GM12864 (cell line): ENCODE measurements around the gene PPARA.
A peak's percentile ranks its signal among the peaks of the same experiment; 100 is the strongest.

Experiments
- DNase-seq: peaks from one replicate; pipeline ENCODE4 v3.0.0-alpha.2; 2011; ENCODE audit warnings: low read depth
- H3K4me3 ChIP-seq: 2 replicates; pipeline ENCODE4 v1.5.1; 2011; ENCODE audit warnings: mild to moderate bottlenecking, low read depth, low read length, control low read depth
- TF ChIP-seq, protein P1 (sequence below): IDR thresholded peaks from 2 replicates; pipeline ENCODE4 v1.5.1; 2011; ENCODE audit warnings: low read depth, mild to moderate bottlenecking, moderate library complexity, low read length, control low read depth, inconsistent platforms; ENCODE audit errors: missing control alignments

PPARA gene

DNA sequence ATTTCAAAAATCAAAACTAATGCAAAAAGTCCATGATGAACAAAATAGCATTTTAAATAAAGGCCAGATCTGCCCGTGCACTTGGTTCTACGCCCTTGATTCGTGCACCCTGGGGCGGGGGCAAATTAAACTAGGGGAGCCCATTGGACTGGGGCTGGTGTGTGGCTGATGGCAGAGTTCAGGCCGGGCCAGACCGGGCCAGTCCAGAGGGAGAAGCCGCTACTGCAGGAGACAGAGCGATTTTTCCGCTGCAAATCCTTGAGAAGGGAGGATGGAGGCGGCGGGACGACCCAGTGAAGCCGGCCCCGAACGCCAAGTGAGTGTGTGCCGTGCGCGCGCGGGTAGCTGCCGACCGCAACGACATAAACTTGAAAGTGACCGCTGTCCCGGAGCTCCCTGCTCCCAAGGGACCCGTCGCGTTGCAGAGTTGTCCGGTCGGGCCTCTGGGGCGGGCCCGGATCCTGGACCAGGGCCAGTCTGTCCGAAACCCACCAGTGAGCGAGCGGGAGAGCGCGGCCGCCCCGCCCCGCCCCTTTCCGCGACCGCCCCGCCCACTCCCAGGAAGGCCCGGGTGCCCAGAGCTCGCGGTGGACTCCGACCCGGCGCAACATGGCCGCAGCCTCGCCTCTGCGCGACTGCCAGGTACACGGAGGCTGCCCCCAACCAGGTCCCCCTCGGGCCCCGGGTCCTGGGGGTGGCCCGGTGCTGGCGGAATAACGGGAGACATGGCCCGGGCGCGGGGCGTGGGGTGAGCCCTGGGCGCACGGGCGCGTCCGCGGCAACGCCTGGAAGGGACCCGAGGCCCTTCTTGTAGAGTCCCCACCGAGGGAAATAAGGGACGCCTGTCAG, 117.3 kb downstream of the PPARA start, which contains the start of gene TTC38:
TSS of gene TTC38 (plus strand) at position 578 of the 849 bp plus-strand sequence. CDS start at position 610, 32 bp downstream.
- TF ChIP-seq, protein P1, sequence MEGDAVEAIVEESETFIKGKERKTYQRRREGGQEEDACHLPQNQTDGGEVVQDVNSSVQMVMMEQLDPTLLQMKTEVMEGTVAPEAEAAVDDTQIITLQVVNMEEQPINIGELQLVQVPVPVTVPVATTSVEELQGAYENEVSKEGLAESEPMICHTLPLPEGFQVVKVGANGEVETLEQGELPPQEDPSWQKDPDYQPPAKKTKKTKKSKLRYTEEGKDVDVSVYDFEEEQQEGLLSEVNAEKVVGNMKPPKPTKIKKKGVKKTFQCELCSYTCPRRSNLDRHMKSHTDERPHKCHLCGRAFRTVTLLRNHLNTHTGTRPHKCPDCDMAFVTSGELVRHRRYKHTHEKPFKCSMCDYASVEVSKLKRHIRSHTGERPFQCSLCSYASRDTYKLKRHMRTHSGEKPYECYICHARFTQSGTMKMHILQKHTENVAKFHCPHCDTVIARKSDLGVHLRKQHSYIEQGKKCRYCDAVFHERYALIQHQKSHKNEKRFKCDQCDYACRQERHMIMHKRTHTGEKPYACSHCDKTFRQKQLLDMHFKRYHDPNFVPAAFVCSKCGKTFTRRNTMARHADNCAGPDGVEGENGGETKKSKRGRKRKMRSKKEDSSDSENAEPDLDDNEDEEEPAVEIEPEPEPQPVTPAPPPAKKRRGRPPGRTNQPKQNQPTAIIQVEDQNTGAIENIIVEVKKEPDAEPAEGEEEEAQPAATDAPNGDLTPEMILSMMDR = no peak
- H3K4me3 ChIP-seq = peak within 1 kb of the TSS; percentile 93
- DNase-seq = no peak

DNA sequence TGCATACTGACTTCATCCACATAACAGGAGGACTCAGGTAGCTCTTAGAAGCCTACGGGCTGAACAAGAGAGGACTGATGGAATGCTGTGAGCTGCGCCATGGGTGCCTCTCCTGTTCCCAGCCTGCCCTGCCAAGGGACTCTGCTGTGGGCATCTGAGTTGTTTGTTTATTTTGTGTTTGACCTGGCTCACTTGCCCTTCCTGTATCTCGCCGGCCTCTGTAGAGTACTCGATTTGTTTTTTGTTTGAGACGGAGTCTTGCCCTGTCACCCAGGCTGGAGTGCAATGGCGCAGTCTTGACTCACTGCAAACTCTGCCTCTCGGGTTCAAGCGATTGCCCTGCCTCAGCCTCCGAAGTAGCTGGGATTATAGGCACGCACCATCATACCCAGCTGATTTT, 119.2 kb downstream of the PPARA start:
- H3K4me3 ChIP-seq = no peak overlapping the region
- no peak for DNase-seq
- TF ChIP-seq, protein P1 = no peak

DNA sequence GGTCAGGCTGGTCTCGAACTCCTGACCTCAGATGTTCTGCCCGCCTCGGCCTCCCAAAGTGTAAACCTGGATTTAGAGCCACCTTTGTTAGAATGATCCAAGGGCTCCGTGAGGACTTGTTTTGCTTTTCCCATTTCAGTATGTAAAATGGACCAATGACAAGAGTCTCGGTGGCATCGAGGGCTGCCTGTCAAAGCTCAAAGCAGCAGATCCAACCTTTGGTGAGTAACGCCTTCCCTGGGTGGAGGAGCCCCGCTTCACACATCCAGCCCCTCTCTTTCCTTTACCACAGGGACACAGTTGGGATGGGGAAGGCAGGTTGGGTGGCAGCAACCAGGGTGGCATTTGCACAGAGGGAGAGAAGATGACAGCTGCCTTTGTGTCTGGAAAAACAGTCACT, 121.9 kb downstream of the PPARA start:
- H3K4me3 ChIP-seq = no peak overlapping the region
- TF ChIP-seq, protein P1 = no peak
- DNase-seq = no peak

GRCh38 chr22:46272762-46273431, 122.6 kb downstream of the PPARA start:
- TF ChIP-seq, protein P1 = no peak
- no peak overlapping the region for H3K4me3 ChIP-seq
- DNase-seq = no peak

DNA sequence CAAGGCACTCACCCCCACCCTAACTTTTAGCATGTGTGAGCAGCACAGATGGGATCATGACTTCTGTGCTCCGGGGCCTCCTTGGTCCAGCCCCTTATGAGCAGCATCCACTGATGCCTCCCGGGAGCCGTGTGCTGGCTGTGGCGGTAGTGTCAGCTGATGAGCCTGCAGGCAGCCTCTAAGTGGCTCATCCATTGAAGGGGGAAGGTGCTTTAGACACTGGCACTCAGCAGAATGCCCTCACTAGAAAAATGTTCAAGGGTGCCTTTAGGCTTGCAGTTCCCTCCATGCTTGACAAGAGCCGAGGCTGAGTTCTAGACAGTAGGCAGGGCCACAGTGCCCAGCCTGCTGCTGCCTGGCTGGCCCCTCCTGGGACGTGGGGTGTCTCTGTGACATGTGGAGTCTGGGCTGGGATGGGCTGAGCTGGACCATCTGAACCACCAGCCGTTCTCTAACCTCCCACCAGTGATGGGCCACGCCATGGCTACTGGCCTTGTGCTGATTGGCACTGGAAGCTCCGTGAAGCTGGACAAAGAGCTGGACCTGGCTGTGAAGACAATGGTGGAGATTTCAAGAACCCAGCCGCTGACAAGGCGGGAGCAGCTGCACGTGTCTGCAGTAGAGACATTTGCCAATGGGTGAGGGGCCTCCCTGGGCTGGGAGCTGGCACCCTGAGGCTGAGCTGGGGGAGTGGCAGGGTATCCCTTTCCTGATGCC, 123.3 kb downstream of the PPARA start:
- DNase-seq = no peak
- H3K4me3 ChIP-seq = no peak overlapping the region
- TF ChIP-seq, protein P1 = no peak

DNA sequence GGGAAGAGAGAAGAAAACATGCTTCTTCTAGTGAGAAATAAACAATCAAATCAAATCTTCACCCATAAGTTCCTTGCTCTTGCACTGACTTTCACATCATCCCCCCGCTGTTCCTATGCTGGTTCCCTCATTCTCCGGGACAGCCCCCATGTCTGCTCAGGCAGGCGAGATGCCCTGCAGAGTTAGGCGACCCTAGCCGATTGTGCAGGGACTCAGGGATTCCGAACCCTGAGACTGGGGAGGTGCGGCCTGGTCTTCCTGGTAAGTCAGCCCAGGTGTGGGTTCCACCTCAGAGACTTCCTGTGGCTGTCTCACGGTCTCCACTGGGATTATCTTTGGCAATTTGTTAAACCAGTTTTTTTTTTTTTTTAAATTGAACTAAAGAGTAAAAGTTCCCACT, 124.1 kb downstream of the PPARA start:
- H3K4me3 ChIP-seq = no peak overlapping the region
- TF ChIP-seq, protein P1 = no peak
- DNase-seq = no peak
